ENCODE measurements around the gene LRRC31. TPM values are rescaled to one million over a fixed set of nuclear protein-coding genes. Genes with fewer than 3 reads are reported as not detected.

The LRRC31 gene
- total RNA-seq, 1 experiment from 2014 or later = not detected

DNA sequence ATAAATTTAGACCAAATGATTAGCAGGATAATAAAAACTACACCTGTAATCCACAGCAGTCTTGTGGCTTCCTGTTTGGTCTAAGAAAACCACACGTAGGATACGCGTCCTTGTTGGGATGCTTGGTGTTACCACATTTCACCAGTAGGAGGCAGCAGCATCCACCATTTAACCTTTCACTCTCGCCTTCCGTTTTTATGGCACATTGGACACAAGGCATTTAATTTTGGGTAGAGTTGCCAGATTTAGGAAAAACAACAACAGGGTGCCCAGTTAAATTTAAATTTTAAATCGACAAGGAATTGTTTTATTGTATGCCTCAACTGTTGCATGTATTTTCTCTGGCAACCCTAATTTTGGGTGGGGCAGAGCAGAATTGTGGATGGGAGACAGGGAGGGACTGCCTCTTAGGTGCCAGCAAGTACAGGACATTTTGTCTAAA, 6.3 kb downstream of the LRRC31 start:
- DNase-seq (ENCODE audit: low spot score) = peak; percentile 83

DNA sequence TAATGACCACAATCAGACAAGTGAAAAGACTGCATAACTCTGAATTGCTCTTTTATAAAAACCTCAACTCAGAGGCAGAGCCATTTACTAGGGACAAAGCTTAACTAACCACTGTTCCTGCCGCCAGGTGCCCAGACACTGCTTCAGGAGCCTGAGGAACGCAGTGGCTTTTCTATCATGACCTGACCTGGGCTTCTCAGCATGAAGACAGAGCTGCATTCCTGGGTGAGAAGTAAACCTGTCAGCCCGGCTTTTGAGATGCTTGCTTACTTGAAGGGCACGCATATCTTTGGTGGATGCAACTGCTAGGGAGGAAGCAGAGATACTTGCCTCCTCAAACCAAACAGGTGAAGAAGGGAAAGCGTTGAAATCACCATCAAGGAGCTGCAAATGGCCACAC, 7.9 kb downstream of the LRRC31 start:
- DNase-seq (ENCODE audit: low spot score) = no peak

DNA sequence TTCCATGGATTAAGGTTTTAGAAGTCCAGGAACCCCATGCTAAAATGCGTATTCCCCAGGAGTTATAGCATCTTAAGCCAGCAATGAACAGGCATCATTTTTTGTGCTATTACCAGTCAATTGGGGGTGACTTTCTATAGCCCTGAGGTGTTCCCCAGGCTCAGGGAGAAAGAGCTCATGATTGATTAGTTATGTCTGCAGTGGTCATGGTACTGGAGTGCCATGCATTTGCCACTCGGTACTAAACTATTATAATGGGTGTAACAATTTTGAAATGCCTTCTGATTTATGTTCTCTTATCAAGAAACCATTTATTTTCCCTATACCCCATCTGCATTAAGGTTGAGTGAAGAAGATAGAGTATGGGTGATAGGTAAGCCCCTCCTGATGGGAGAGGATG, 11.9 kb downstream of the LRRC31 start:
- no peak for DNase-seq (ENCODE audit: low spot score)

DNA sequence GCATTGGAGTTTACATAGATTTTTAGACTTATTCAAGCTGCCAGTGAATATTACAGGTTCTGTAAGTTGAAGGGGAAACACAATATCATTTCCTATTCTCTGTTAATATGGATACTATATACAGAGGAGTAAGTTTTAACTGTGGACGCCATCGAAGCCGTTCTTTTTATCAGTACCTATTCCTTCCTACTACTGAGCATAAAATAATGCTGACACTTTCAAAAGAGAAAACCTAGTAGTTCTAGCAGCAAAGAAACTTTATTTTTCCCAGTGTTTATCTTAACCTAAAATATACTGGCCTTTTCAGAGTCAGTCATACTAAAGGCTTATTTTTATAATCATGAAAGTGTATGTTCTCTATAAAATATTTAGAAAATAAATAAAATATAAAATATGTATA, 14.2 kb downstream of the LRRC31 start:
- DNase-seq (ENCODE audit: low spot score) = no peak

DNA sequence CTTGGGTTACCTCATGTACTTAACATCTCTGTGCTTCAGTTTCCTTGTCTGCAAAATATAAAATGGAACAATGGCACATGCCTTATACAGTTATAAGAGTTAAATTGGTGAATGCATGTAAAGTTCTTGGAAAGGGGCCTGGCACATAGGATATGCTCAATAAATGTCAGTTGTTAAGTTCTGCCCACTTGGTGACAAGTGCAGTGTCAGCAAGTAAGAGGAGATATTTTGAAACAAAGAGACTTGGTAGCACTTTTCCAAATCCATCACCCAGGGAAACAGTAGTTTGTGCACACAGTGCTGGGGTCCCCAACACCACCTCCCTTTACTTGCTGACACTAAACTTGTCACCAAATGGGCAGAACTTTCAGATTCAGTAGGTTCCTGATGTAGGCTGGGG, 19.1 kb downstream of the LRRC31 start:
- no peak for DNase-seq (ENCODE audit: low spot score)

DNA sequence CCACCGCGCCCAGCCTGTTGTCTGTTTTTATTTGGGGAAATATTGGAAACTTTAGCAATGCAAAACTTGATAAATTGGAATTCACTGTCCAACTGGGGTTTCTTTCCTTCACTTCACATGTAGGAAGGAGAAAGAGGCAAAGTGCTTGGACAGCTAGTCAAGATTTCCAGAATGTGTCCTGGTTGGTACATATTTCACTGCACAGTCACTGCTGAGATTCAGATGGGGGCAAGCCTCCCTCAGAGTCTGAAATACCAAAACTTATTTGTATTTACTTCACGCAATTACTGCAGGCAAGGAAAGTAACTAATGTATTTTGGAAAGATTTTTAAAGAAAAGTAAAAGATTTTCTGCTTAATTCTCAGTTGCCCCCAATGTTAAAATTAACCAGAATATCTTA, 21.0 kb downstream of the LRRC31 start:
- DNase-seq (ENCODE audit: low spot score) = no peak

DNA sequence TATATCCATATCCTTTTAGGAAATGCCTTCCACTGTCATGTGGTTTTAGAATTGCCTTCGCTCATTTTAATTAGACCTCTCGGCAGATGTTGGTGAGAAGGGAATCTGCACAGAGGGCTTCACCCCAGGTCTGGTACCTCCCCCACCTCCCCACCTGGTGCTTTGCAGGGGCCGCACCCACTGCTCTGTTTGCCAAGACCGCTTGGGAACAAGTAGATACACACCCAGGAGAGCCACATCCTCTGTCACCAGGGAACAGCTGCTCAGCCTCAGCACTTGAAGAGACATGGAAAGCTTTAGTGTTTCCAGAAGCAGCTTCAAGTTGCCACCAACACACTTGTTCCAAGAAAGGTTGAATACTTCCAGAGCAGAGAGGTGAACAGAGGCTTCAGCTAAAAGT, 21.8 kb downstream of the LRRC31 start:
- no peak for DNase-seq (ENCODE audit: low spot score)

DNA sequence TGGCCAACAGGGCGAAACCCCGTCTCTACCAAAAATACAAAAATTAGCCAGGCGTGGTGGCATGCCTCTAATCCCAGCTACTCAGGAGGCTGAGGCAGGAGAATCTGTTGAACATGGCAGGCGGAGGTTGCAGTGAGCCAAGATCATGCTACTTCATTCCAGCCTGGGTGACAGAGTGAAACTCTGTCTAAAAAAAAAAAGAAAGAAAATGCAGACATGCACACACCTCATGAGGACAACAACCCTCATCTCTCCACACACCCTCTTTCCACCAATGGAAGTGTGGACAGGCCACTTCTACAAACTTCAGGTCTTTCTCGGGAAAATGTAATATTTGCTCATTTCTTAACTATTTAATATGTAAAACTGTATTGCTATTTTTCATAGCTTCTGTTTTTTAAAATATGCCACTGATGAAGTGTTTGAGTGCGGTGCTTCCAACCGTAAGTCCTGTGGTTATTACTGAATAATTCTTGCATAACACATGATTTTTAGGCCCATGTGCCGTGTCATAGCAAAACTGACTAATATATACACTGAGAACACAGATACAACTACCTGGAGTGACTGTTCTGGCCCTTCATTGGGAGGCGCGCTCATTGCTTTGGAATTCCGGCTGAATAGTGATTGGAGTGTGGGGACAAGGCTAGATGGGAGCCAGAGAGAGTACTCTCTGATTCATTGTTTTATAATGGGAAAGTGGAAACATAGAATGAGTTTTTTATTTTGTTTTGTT, 23.1 kb downstream of the LRRC31 start:
- DNase-seq (ENCODE audit: low spot score) = peak; percentile 42

DNA sequence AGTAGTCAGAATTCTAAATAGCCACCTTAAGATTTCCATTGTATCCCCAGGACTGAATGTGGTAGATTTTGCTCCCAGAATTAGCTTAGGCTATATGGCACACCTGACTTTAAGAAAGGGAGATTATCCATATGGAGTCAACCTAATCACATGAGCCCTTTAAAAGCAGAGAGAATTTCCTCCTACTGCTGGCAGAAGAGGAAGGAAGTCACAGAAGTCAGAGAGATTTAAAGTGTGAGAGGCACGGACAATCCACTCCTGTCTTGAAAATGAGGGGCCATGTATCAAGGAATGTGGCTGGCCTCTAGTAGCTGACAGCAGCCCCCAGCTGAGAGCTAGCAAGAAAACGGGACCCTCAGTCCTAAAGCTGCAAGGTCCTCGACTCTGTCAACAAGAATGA, 26.8 kb downstream of the LRRC31 start:
- DNase-seq (ENCODE audit: low spot score) = no peak

DNA sequence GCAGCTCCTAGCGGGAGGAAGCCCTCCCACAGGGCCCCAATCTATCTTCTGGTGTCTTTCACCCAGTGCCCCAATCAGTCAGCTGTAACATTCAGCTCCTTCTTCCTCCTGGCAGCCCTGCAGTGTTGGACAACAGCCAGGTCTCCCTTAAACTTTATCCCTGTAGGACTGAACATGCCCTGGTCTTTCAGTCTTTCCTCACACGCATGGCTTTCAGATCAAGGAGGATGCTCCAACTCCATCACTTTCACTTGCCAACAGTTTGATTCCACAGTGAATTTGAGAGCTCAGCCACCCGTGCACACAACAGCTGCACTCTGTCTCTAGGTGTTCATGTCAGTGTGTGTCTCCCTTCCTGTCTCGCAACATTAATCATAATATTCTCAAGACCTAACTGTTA, 28.6 kb downstream of the LRRC31 start:
- no peak for DNase-seq (ENCODE audit: low spot score)

DNA sequence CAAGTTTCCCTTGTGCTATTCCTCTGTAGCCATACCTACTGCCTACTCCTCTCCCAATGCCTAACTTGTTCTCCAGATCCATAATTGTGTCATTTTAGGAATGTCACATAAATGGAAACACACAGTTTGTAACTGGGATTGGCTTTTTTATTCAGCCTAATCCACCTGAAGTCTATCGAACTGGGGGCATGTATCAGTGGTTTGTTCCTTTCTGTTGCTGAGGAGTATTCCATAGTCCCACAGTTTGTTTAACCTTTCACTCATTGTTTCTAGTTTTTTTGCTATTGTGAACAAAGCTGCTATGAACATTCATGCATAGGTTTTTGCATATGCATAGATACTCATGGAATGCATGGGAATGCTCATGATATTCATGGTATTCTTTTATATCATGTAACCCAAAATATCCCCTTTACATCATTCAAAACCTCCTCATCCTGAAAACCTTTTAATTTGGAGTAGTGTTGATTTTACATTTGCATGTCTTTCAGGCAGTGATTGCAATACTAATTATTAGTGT, 31.2 kb downstream of the LRRC31 start:
- no peak for DNase-seq (ENCODE audit: low spot score)

DNA sequence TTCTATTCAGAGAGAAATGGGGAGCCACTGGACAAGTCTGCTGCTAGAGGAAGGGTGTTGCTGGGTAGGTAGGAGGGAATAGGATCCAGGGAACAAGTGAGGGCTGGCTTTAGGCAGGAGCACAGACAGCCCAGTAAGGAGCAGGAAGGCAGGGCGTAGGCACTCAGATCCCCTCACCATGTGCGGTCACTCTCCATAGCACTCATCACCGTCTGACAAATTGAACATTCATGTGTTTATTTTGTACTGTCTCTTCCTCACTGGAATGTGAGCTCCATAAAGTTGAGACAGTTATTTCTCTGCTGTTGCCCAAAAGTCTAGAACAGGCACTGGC, 32.8 kb downstream of the LRRC31 start:
- no peak for DNase-seq (ENCODE audit: low spot score)

DNA sequence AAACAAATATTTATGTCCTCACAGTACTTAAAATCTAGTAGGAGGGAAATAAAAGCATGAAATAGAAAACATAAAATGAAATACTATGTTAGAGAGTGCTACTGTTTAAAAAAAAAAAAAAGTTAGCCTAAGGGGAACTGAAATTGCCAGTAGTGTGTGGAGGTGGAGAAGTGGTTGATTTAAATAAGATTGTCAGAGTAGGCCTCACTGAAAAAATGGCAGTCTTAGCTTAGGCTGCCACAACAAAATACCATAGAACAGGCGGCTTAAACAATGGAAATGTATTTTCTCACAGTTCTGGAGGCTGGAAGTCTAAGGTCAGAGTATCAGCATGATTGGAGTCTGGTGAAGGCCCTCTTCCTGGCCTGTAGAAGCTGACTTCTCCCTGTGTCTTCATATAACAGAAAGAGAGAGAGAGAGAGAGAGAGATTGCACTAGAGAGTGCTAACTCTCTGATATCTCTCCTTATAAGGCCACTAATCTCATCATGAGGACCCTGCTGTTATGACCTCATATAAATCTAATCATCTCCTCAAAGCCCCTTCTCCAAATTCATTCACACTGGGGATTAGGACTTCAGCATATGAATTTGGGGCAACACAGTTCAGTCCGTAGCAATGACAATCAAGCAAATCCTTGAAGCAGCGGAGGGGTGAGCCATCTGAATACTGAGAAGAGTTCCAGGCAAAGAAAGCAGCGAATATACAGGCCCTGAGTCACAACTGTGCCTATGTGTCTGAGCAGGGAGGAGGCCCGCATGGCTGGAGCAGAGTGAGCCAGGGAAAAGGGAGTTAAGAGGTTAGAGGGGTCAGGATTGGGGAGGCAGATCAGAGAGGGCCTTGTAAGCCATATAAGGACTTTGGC, 33.4 kb downstream of the LRRC31 start:
- DNase-seq (ENCODE audit: low spot score) = no peak

DNA sequence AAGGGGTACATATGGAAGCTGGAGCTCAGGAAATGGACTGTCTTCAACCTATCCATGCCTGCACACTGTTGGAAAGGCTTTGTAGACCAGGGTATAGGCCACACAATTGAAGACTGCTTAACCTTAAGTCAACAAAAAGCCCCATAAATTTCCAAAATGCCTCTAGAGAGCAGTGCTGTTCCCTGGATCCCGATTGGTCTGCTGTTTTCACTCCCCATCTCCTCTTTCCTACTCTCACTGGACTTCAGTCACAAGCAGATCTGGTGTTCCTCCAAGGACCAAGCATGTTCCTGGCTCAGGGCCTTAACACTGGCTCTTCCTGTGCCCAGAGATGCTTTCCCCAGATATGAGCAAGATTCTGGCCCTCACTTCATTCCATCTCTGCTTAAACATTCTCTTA, 34.2 kb downstream of the LRRC31 start:
- DNase-seq (ENCODE audit: low spot score) = no peak

DNA sequence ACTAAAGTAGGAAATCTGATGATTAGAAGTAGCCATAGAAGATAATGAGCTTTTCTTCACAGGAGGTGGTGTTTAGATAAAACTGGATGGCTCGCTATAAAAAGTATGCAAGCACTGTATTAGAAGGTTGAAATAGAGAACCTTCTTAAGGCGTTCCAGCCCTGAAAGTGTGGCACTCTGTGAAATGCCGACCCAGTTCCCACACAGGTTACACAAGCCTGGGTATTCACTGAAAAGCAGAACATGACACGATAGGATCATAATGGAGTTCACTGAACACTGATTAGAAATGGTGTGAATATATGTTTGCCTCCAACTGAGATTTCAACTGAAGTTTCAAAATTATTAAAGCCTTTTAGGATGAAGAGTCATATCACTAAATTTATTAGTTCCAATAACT, 42.0 kb downstream of the LRRC31 start:
- no peak for DNase-seq (ENCODE audit: low spot score)

DNA sequence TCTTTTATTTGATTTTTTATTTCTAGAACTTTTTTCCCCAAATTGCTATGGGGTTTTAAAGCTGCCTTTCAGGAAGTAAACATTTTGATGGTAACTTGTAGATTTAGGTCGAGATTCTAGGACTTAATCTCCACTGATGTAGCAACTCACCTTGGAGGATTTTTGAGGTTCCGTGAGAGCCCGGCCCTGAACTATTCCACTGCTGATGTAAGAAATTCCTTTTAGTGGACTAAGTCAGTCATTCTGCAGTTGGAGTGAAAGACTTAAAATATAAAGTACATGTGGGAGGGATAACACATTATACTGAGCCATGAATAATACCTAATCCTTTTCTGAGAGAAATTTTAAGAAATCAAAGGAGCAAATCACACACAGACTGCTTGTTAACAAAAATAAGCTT, 44.4 kb downstream of the LRRC31 start:
- DNase-seq (ENCODE audit: low spot score) = no peak

DNA sequence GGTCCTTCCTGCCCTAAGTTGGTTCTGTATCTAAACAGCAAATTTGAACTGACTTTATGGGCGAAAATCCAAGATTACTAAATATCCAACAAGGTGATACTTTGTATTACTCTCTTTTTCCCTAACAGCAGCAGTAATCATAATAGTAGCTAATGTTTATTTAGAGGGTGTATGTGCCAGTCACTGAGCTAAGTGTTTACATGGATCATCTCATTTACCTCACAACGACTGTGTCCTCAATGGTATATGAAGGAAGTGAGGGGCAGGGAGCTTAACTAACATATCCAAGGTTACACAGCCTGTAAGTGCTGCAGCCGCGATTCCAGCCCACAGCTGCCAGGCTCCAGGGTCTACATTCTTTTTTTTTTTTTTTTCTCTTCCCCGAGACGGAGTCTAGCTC, 46.8 kb downstream of the LRRC31 start:
- DNase-seq (ENCODE audit: low spot score) = no peak

DNA sequence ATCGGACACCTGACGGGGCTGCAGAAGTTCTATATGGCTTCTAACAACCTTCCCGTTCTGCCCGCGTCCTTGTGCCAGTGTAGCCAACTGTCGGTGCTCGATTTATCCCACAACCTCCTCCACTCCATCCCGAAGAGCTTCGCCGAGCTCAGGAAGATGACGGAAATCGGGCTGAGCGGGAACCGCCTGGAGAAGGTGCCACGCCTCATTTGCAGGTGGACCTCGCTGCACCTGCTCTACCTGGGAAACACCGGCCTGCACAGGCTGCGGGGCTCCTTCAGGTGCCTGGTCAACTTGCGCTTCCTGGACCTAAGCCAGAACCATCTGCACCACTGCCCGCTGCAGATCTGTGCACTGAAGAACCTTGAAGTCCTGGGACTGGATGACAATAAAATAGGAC, 47.2 kb downstream of the LRRC31 start:
- DNase-seq (ENCODE audit: low spot score) = no peak

DNA sequence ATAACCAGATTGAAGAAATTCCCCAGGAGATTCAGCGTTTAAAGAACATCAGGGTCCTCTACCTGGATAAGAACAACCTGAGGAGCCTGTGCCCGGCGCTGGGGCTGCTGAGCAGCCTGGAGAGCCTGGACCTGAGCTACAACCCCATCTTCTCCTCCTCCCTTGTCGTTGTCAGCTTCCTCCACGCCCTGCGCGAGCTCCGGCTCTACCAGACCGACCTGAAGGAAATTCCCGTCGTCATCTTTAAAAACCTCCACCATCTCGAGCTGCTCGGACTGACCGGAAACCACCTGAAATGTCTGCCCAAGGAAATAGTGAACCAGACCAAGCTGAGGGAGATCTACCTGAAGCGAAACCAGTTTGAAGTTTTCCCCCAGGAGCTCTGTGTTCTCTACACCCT, 47.6 kb downstream of the LRRC31 start:
- DNase-seq (ENCODE audit: low spot score) = no peak

DNA sequence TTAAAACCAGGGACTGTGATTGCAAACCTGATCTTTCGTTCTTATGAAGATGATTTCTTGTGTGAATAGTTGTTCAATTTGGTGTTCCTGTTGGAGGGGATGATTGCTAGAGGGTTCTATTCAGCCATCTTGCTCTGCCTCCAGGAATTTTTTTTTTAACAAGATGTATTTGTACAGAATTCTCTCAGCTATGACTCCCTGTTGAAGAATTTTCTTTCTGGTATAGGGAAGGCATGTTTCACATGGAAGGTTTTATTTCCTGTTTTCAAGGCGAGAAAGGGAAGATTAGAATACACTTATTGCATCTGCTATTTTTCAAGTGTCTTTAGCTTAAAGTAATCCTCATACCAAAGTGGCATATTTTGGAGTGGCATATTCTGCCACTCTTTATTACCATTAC, 51.4 kb downstream of the LRRC31 start:
- no peak for DNase-seq (ENCODE audit: low spot score)

DNA sequence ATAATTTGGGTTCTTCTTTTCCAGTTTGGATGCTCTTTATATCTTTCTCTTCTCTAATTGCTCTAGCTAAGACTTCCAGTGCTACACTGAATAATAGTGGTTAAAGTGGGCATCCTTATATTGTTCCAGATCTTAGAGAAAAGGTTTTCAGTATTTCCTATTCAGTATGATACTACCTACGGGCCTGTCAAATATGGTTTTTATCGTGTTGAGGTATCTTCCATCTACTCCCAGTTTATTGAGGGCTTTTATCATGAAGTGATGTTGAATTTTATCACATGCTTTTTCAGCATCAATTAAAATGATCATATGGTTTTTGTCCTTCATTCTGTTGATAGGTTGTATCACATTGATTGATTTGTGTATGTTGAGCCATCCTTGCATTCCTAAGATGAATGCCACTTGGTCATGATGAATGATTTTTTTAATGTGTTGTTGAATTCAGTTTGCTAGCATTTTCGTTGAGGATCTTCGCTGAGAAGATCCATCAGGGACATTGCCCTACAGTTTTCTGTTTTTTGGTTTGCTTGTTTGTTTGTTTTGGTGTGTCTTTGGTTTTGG, 54.1 kb downstream of the LRRC31 start:
- no peak for DNase-seq (ENCODE audit: low spot score)

DNA sequence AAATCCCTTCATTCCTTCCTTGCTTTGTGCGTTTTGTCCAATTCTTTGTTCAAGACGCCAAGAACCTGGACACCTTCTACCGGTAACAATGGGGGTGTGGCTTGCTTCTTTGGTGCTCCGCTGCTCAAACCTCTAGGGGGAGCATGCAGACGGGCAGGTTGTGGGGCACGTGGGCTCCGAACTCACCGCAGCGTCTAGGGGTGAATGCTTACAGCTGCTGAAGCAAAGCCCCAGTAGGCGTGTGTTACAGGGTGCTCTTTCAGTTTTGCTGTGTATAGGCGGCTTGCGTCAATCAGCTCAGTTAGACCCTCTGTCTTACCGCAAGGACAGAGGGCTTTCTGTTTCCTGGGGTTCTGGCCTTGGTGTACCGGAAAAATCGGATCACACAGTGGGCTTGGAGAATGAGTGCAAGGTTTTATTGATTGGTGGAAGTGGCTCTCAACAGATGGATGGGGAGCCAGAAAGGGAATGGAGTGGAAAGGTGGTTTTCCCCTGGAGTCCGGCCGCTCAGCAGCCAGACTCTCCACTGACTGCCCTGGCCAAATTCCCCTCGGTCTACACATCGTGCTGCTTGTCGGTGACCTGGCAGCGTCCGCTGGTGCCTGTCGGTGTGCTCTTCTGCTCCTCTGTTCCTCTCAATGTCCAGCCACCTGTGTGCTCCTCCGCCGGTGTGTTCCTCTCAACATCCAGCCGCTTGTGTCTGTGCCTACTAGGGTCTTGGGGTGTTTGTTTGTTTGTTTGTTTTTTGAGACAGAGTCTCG, 55.8 kb downstream of the LRRC31 start:
- no peak for DNase-seq (ENCODE audit: low spot score)

Data from H4 (cell line).